ENCODE measurements around the gene AEBP1. TPM values are rescaled to one million over a fixed set of nuclear protein-coding genes. Genes with fewer than 3 reads are reported as not detected.

AEBP1 gene
- total and polyA plus RNA-seq, 2 experiments from 2014 or later = 15.1 to 42.0 TPM

GRCh38 chr7:44096326-44096881, 7.7 kb upstream of the AEBP1 start:
- Histone ChIP-seq H3F3A (replicated peaks; ENCODE audit: low read depth) (no peaks in the 10 kb centered on the region), H3K4me1 (ENCODE audit: insufficient read depth) (no peaks in the 10 kb centered on the region), H2AFZ (no peak overlapping the region), H3K4me3 (no peak overlapping the region), H3K36me3 (ENCODE audit: insufficient read depth) (no peaks in the 10 kb centered on the region), H3K79me2 (replicated peaks; ENCODE audit: insufficient read depth) (no peaks in the 10 kb centered on the region), H4K20me1 (replicated peaks; ENCODE audit: insufficient read depth) (no peaks in the 10 kb centered on the region), H3K27ac (ENCODE audit: low read depth) (no peak overlapping the region), H3K9me2 (ENCODE audit: insufficient read depth) (no peaks in the 10 kb centered on the region), H3K4me2 (no peak overlapping the region), H3K27me3 (ENCODE audit: insufficient read depth) (no peaks in the 10 kb centered on the region)
- Mint-ChIP-seq H3K27me3 (ENCODE audit: insufficient read depth, low read depth, poor library complexity) (peaks cover 15% of the 10 kb centered on the region), H3K36me3 (ENCODE audit: low read depth) (no peaks in the 10 kb centered on the region), H3K4me3 (no peak overlapping the region), H3K9me3 (no peaks in the 10 kb centered on the region), H3K27ac (no peak overlapping the region), H3K4me1 (peaks cover 11% of the 10 kb centered on the region)
- no peak for ATAC-seq
- 0 out of 4 replicates have a peak, but pooled peaks of 1 of the 2 experiments have one; percentile 10 for TF ChIP-seq CTCF (conservative IDR thresholded peaks at IDR 0.05; ENCODE audit: low read depth in 2 of 2)
- no peak for TF ChIP-seq ZNF114 (CRISPR knock-in tag; IDR thresholded peaks at IDR 0.05)
- TF ChIP-seq JUNB (IDR thresholded peaks at IDR 0.05; ENCODE audit: unreplicated experiment) = no peak
- no peak for TF ChIP-seq CREB1 (CRISPR knock-in tag; IDR thresholded peaks at IDR 0.05; ENCODE audit: low read depth)
- no peak for TF ChIP-seq ZNF331 (CRISPR knock-in tag; IDR thresholded peaks at IDR 0.05; ENCODE audit: low read depth)
- no peak for TF ChIP-seq EZH2 (IDR thresholded peaks at IDR 0.05; ENCODE audit: low read depth, unreplicated experiment)
- TF ChIP-seq POLR2AphosphoS5 (IDR thresholded peaks at IDR 0.05; ENCODE audit: low read depth) = no peak
- no peak for TF ChIP-seq REST (IDR thresholded peaks at IDR 0.05; ENCODE audit: unreplicated experiment)
- no peak for DNase-seq (ENCODE audit: low spot score)

GRCh38 chr7:44097064-44097932, 6.8 kb upstream of the AEBP1 start:
- no peak overlapping the region for H3K4me3 Mint-ChIP-seq
- H3K27ac ChIP-seq (ENCODE audit: low read depth) = no peak overlapping the region
- no peaks in the 10 kb centered on the region for H3K79me2 ChIP-seq (replicated peaks; ENCODE audit: insufficient read depth)
- H3K27me3 Mint-ChIP-seq (ENCODE audit: insufficient read depth, low read depth, poor library complexity) = peaks cover 17% of the 10 kb centered on the region
- no peaks in the 10 kb centered on the region for H3K36me3 Mint-ChIP-seq (ENCODE audit: low read depth)
- H3K27ac Mint-ChIP-seq = no peak overlapping the region
- no peaks in the 10 kb centered on the region for H4K20me1 ChIP-seq (replicated peaks; ENCODE audit: insufficient read depth)
- peaks cover 11% of the 10 kb centered on the region for H3K4me1 Mint-ChIP-seq
- no peaks in the 10 kb centered on the region for H3K9me2 ChIP-seq (ENCODE audit: insufficient read depth)
- H3K36me3 ChIP-seq (ENCODE audit: insufficient read depth) = no peaks in the 10 kb centered on the region
- ATAC-seq (no peak), DNase-seq (ENCODE audit: low spot score) (no peak)
- no peaks in the 10 kb centered on the region for H3F3A ChIP-seq (replicated peaks; ENCODE audit: low read depth)
- no peak overlapping the region for H3K4me2 ChIP-seq
- H3K4me3 ChIP-seq = no peak overlapping the region
- no peaks in the 10 kb centered on the region for H3K4me1 ChIP-seq (ENCODE audit: insufficient read depth)
- H2AFZ ChIP-seq = no peak overlapping the region
- no peaks in the 10 kb centered on the region for H3K27me3 ChIP-seq (ENCODE audit: insufficient read depth)
- no peaks in the 10 kb centered on the region for H3K9me3 Mint-ChIP-seq
- no peak for TF ChIP-seq EZH2phosphoT487 (IDR thresholded peaks at IDR 0.05; ENCODE audit: unreplicated experiment)
- no peak for TF ChIP-seq NANOG (IDR thresholded peaks at IDR 0.05; ENCODE audit: borderline replicate concordance)
- no peak for TF ChIP-seq ETS1 (IDR thresholded peaks at IDR 0.05)
- no peak for TF ChIP-seq POLR2AphosphoS5 (IDR thresholded peaks at IDR 0.05; ENCODE audit: low read depth)
